AG09319 (cell line): Measurements from ENCODE around the gene CDC20.

Experiments
- DNase-seq: peaks from one replicate; pipeline ENCODE4 v3.0.0-alpha.2; 2010; ENCODE audit warnings: low read depth; ENCODE audit errors: extremely low read depth
- TF ChIP-seq, protein P1 (sequence below): IDR thresholded peaks from 2 replicates; pipeline ENCODE4 v1.5.1; 2011; ENCODE audit warnings: low read depth, mild to moderate bottlenecking, inconsistent platforms, low read length, moderate library complexity

The CDC20 gene

DNA sequence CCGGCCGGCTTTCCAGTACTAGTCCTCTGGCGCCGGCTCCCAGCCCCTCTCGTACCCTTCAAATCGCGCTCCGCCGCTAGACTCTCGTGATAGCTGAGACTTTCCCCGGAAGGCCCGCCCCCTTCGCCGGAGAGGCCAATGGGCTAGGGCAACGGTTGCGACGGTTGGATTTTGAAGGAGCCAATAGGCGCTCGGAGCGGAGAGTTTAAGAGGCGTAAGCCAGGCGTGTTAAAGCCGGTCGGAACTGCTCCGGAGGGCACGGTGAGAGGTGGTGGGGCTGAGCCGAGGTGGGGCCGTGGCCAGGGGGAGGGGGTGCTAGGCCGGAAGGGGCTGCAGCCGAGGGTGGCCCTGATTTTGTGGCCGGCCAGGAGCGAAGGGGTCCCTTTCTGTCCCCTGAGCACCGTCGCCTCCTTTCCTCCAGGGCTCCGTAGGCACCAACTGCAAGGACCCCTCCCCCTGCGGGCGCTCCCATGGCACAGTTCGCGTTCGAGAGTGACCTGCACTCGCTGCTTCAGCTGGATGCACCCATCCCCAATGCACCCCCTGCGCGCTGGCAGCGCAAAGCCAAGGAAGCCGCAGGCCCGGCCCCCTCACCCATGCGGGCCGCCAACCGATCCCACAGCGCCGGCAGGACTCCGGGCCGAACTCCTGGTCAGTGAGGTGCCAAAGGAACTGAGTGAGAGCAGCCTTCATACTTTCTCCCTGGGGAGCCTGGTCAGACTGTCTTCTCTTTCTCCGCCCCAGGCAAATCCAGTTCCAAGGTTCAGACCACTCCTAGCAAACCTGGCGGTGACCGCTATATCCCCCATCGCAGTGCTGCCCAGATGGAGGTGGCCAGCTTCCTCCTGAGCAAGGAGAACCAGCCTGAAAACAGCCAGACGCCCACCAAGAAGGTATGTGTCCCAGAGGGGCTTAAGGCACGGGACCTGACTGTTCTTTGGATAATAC is at the start of gene CDC20:
CDC20 (plus strand) TSS at position 236 of the 948 bp plus-strand sequence; CDS start at position 471, 235 bp downstream.
- TF ChIP-seq, protein P1, sequence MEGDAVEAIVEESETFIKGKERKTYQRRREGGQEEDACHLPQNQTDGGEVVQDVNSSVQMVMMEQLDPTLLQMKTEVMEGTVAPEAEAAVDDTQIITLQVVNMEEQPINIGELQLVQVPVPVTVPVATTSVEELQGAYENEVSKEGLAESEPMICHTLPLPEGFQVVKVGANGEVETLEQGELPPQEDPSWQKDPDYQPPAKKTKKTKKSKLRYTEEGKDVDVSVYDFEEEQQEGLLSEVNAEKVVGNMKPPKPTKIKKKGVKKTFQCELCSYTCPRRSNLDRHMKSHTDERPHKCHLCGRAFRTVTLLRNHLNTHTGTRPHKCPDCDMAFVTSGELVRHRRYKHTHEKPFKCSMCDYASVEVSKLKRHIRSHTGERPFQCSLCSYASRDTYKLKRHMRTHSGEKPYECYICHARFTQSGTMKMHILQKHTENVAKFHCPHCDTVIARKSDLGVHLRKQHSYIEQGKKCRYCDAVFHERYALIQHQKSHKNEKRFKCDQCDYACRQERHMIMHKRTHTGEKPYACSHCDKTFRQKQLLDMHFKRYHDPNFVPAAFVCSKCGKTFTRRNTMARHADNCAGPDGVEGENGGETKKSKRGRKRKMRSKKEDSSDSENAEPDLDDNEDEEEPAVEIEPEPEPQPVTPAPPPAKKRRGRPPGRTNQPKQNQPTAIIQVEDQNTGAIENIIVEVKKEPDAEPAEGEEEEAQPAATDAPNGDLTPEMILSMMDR = no peak
- DNase-seq = peak; percentile 80

DNA sequence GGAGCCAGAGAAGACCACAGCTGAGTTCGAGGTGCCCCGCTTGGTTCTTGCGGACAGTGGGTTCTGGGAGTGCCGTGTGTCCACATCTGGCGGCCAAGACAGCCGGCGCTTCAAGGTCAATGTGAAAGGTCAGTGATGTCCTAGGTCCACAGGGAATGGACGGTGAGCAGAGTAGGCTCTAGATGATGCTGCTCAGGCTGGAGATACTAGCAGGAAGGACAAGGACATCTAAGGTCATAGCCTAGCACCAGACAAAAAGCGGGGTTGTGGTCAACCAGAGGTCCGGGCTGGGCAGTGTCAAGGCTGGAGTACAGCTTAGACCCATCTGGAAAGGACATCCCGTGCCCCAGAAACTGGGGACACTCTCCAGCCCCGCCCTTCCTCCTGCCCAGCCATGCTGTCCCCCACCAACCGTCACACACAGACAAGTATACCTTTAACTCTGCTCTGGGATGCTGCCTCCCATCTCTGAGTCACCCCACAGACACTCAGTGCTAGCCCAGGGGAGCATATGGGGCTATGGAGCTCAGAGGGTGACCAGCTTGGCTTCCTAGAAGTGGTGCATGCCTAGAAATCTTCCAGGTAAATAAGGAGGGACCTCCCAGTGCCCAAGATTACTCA is 49.3 kb upstream of the CDC20 start:
- TF ChIP-seq, protein P1 = no peak
- no peak for DNase-seq

DNA sequence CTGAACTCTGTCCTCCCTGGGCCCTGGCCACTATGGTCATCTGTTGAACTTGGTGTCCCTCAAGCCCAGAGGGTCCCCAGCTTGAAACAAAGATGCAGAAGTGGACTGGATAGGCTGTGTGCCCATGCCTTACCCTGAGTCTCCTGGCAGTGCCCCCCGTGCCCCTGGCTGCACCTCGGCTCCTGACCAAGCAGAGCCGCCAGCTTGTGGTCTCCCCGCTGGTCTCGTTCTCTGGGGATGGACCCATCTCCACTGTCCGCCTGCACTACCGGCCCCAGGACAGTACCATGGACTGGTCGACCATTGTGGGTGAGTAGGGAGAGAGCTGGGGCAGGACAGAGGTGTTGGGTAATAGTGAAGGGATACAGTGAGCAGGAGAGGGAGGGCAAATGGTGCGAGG is 47.3 kb upstream of the CDC20 start:
- DNase-seq = no peak
- TF ChIP-seq, protein P1 = no peak

DNA sequence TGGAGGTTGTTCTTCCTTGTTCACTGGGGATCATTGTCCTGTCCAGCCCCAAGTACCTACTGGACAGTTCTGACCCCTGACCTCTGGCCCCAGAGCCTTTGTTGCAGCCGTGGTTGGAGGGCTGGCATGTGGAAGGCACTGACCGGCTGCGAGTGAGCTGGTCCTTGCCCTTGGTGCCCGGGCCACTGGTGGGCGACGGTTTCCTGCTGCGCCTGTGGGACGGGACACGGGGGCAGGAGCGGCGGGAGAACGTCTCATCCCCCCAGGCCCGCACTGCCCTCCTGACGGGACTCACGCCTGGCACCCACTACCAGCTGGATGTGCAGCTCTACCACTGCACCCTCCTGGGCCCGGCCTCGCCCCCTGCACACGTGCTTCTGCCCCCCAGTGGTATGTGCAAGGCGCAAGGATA is 46.6 kb upstream of the CDC20 start:
- DNase-seq = no peak
- TF ChIP-seq, protein P1 = no peak

DNA sequence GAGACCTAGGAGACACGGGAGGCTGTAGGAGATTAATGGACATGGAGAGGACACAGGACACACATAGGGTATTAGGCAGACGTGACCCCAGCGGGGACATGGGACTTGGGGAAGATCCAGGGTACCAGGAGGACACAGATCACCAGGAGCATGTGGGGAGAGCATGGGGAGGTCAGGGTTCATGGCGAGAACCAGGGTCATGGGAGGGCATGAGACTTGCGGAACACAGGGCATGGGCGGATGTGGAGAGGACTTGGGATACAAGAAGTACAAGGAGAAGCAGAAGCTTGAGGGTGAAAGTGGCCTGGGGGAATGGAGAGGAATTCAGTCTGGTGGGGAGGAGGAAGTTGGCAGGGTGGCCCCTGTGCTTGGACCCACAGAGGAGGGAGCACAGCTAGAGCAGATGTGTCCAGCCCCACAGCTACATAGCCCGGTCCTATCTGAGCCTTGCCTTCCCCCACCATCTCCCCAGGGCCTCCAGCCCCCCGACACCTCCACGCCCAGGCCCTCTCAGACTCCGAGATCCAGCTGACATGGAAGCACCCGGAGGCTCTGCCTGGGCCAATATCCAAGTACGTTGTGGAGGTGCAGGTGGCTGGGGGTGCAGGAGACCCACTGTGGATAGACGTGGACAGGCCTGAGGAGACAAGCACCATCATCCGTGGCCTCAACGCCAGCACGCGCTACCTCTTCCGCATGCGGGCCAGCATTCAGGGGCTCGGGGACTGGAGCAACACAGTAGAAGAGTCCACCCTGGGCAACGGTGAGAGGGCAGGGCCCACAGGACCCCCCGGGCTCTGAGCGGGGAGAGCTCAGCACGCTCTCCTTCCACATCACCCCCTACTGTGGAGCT is 45.9 kb upstream of the CDC20 start:
- DNase-seq = no peak
- TF ChIP-seq, protein P1 = no peak

DNA sequence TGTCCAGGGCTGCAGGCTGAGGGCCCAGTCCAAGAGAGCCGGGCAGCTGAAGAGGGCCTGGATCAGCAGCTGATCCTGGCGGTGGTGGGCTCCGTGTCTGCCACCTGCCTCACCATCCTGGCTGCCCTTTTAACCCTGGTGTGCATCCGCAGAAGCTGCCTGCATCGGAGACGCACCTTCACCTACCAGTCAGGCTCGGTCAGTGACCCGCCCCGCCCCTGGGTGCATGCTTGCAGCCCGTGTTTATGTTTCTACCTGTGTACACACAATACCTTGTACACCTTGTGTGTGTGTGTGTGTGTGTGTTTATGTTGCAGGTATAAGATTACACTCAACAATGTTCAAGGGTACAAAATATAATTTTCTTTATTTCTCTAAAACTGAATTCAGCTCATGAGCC is 45.0 kb upstream of the CDC20 start:
- no peak for DNase-seq

More for the DNA sequence above, 45.0 kb upstream of the CDC20 start:
- TF ChIP-seq, protein P1 = no peak
